Endodermal cell (in vitro differentiated cells): Measurements from ENCODE around the gene FRMPD2. TPM values are rescaled to one million over a fixed set of nuclear protein-coding genes. Genes with fewer than 3 reads are reported as not detected.

ENCODE experiments used
- DNase-seq: peaks from one replicate; pipeline ENCODE4 v3.0.0-alpha.2; 2017
- H3K27ac ChIP-seq: 2 replicates; pipeline ENCODE4 v1.5.1; 2013; ENCODE audit warnings: mild to moderate bottlenecking, low read depth, low read length, moderate library complexity
- H3K27me3 ChIP-seq: 2 replicates; pipeline ENCODE4 v1.6.1; 2013; ENCODE audit warnings: mild to moderate bottlenecking, low read length, moderate library complexity; ENCODE audit not compliant: insufficient read depth, control insufficient read depth, poor library complexity, severe bottlenecking
- H3K36me3 ChIP-seq: 2 replicates; pipeline ENCODE4 v1.7.0; 2013; ENCODE audit warnings: mild to moderate bottlenecking, low read length, moderate library complexity; ENCODE audit not compliant: control insufficient read depth, insufficient read depth
- H3K4me1 ChIP-seq: one replicate; pipeline ENCODE4 v1.7.0; 2013; ENCODE audit warnings: low read length; ENCODE audit not compliant: control insufficient read depth, insufficient read depth
- H3K4me3 ChIP-seq: 2 replicates; pipeline ENCODE4 v1.5.1; 2013; ENCODE audit warnings: mild to moderate bottlenecking, low read length, moderate library complexity
- H3K9ac ChIP-seq: 2 replicates; pipeline ENCODE4 v1.6.1; 2013; ENCODE audit warnings: mild to moderate bottlenecking, low read length, moderate library complexity; ENCODE audit not compliant: poor library complexity, severe bottlenecking; ENCODE audit errors: extremely low read depth
- H3K9me3 ChIP-seq: 2 replicates; pipeline ENCODE4 v1.6.1; 2013; ENCODE audit warnings: mild to moderate bottlenecking, low read length, moderate library complexity; ENCODE audit not compliant: control insufficient read depth
- H3K27ac Mint-ChIP-seq: 2 replicates; pipeline ENCODE4 v1.8.0; 2020; ENCODE audit warnings: mixed read lengths
- H3K27me3 Mint-ChIP-seq: 2 replicates; pipeline ENCODE4 v1.8.0; 2021; ENCODE audit warnings: mild to moderate bottlenecking, mixed read lengths; ENCODE audit not compliant: insufficient read depth
- H3K36me3 Mint-ChIP-seq: 2 replicates; pipeline ENCODE4 v1.8.0; 2020; ENCODE audit warnings: low read depth, mixed read lengths
- H3K4me1 Mint-ChIP-seq: 2 replicates; pipeline ENCODE4 v1.8.0; 2020; ENCODE audit warnings: mixed read lengths
- H3K4me3 Mint-ChIP-seq: 2 replicates; pipeline ENCODE4 v1.8.0; 2020; ENCODE audit warnings: mild to moderate bottlenecking, moderate library complexity, mixed read lengths
- H3K9me3 Mint-ChIP-seq: 2 replicates; pipeline ENCODE4 v1.8.0; 2020; ENCODE audit warnings: mild to moderate bottlenecking, mixed read lengths
- CTCF ChIP-seq: fragments of 200-600 bp; sonication (generic); conservative IDR thresholded peaks from 2 replicates; pipeline ENCODE4 v1.5.0; 2021; ENCODE audit warnings: antibody characterized with exemption, mild to moderate bottlenecking
- WGBS, 2 experiments: methylation state at CpG; one replicate each; pipeline versions ENCODE4 v1.1.5 to v1.1.7; 2013; ENCODE audit warnings: missing lambda C conversion rate in 2 of 2, mixed read lengths in 1 of 2; ENCODE audit not compliant: insufficient coverage in 1 of 2, insufficient read length in 1 of 2; 5-methylcytosine and 5-hydroxymethylcytosine counted together
- total RNA-seq, 2 donors: library from RNA; stranded (reverse); fragmentation: NEBNext Ultra II Directional in 1 of 2; extraction: Animal tissue kit (Norgen Biotek cat#: 25700) in 1 of 2; gene quantifications; 2 replicates in 1 of 2; 3 replicates in 1 of 2; pipeline ENCODE4 v1.2.1, GENCODE V29; 2021

FRMPD2 gene
- total RNA-seq, 2 donors from 2014 or later: 0.44 to 1.5 TPM

- Mint-ChIP-seq H3K27ac (no peak overlapping the region), H3K4me1 (no peaks in the 10 kb centered on the region), H3K36me3 (no peaks in the 10 kb centered on the region), H3K9me3 (no peaks in the 10 kb centered on the region), H3K4me3 (no peak overlapping the region), H3K27me3 (peaks cover 80% of the 10 kb centered on the region)
- Histone ChIP-seq H3K9me3 (no peaks in the 10 kb centered on the region), H3K9ac (no peak overlapping the region), H3K27ac (no peak overlapping the region), H3K4me3 (no peak overlapping the region), H3K4me1 (no peaks in the 10 kb centered on the region), H3K27me3 (peaks cover 76% of the 10 kb centered on the region), H3K36me3 (no peaks in the 10 kb centered on the region)
- 94 to 98% methylated on average over 2 of the region's 2 CpGs for WGBS, 2 experiments
- TF ChIP-seq CTCF: no peak
- DNase-seq: no peak
These were observed 65.3 kb downstream of the FRMPD2 start for GRCh38 chr10:48209241-48209640.

- Histone ChIP-seq H3K9ac (no peak overlapping the region), H3K27me3 (peaks cover 81% of the 10 kb centered on the region), H3K4me1 (no peaks in the 10 kb centered on the region), H3K27ac (no peak overlapping the region), H3K4me3 (no peak overlapping the region), H3K9me3 (no peaks in the 10 kb centered on the region), H3K36me3 (no peaks in the 10 kb centered on the region)
- no peak overlapping the region for H3K27ac Mint-ChIP-seq
- H3K9me3 Mint-ChIP-seq: no peaks in the 10 kb centered on the region
- H3K27me3 Mint-ChIP-seq: peaks cover 80% of the 10 kb centered on the region
- no peak overlapping the region for H3K4me3 Mint-ChIP-seq
- no peaks in the 10 kb centered on the region for H3K36me3 Mint-ChIP-seq
- TF ChIP-seq CTCF: no peak
- DNase-seq: no peak
- WGBS, 2 experiments: 74 to 79% methylated on average over 4 to 5 of the region's 5 CpGs
- H3K4me1 Mint-ChIP-seq: no peaks in the 10 kb centered on the region
These were observed 66.6 kb downstream of the FRMPD2 start for GRCh38 chr10:48207853-48208252.

GRCh38 chr10:48206482-48207250, 67.8 kb downstream of the FRMPD2 start:
- Histone ChIP-seq H3K27ac (no peak overlapping the region), H3K4me3 (no peak overlapping the region), H3K9ac (no peak overlapping the region), H3K36me3 (no peaks in the 10 kb centered on the region), H3K4me1 (no peaks in the 10 kb centered on the region), H3K9me3 (no peaks in the 10 kb centered on the region), H3K27me3 (peaks cover 77% of the 10 kb centered on the region)
- 92 to 100% methylated on average over 1 to 6 of the region's 6 CpGs for WGBS, 2 experiments
- Mint-ChIP-seq H3K36me3 (no peaks in the 10 kb centered on the region), H3K9me3 (no peaks in the 10 kb centered on the region), H3K27ac (no peak overlapping the region), H3K4me1 (peaks cover 6% of the 10 kb centered on the region), H3K4me3 (no peak overlapping the region), H3K27me3 (peaks cover 72% of the 10 kb centered on the region)
- no peak for TF ChIP-seq CTCF
- no peak for DNase-seq
